Keratinocyte (primary cell): ENCODE data around the gene FNDC3A. TPM values are rescaled to one million over a fixed set of nuclear protein-coding genes. Genes with fewer than 3 reads are reported as not detected.
"Not testable (repeated sequence)": the region's sequence is repeated elsewhere in the genome, so short reads cannot be mapped to it uniquely, and the experiment has no call there.

Source experiments
- DNase-seq: peaks from one replicate; pipeline ENCODE4 v3.0.0-alpha.2; 2011; ENCODE audit warnings: low read depth, missing footprints, low spot score
- FAIRE-seq: peaks from 2 replicates; lab custom pipeline; 2011; peaks lifted over from hg19 to GRCh38; lab: Jason Lieb, UNC
- H2AFZ ChIP-seq: 2 replicates; pipeline ENCODE4 v1.6.0; 2012; ENCODE audit warnings: low read length, control low read depth, inconsistent platforms; ENCODE audit not compliant: control insufficient read depth
- H3K27ac ChIP-seq: 2 replicates; pipeline ENCODE4 v1.5.1; 2011; ENCODE audit warnings: low read length; ENCODE audit not compliant: control insufficient read depth, insufficient read depth
- H3K27me3 ChIP-seq: 3 replicates; pipeline ENCODE4 v1.6.0; 2011; ENCODE audit warnings: low read length; ENCODE audit not compliant: control insufficient read depth, insufficient read depth; ENCODE audit errors: extremely low read depth
- H3K36me3 ChIP-seq, 2 experiments: 2 replicates in 1 of 2; 3 replicates in 1 of 2; pipeline ENCODE4 v1.5.1; 2011; ENCODE audit warnings: low read length in 2 of 2, mild to moderate bottlenecking in 1 of 2; ENCODE audit not compliant: control insufficient read depth in 2 of 2, insufficient read depth in 2 of 2; ENCODE audit errors: extremely low read depth in 1 of 2
- H3K4me1 ChIP-seq: 3 replicates; pipeline ENCODE4 v1.5.1; 2011; ENCODE audit warnings: low read length; ENCODE audit not compliant: control insufficient read depth, insufficient read depth; ENCODE audit errors: extremely low read depth
- H3K4me2 ChIP-seq: 3 replicates; pipeline ENCODE4 v1.6.0; 2011; ENCODE audit warnings: low read depth, low read length; ENCODE audit not compliant: control insufficient read depth, insufficient read depth; ENCODE audit errors: extremely low read depth
- H3K4me3 ChIP-seq, 3 experiments: fragments of 200-600 bp in 1 of 3; sonication (generic) in 1 of 3; 2 replicates in 2 of 3; 3 replicates in 1 of 3; pipeline ENCODE4 v1.5.1; 2011 to 2016; ENCODE audit warnings: low read length in 3 of 3, mild to moderate bottlenecking in 3 of 3, control low read depth in 2 of 3, inconsistent platforms in 1 of 3, low read depth in 1 of 3, mixed read lengths in 1 of 3, mixed run types in 1 of 3, moderate library complexity in 1 of 3; ENCODE audit not compliant: control insufficient read depth in 2 of 3, insufficient read depth in 2 of 3; ENCODE audit errors: extremely low read depth in 1 of 3
- H3K79me2 ChIP-seq: 2 replicates; pipeline ENCODE4 v1.6.0; 2012; ENCODE audit warnings: low read length; ENCODE audit not compliant: control insufficient read depth, insufficient read depth
- H3K9ac ChIP-seq: 3 replicates; pipeline ENCODE4 v1.6.0; 2011; ENCODE audit warnings: low read length; ENCODE audit not compliant: control insufficient read depth, insufficient read depth; ENCODE audit errors: extremely low read depth
- H3K9me1 ChIP-seq: 3 replicates; pipeline ENCODE4 v1.6.0; 2011; ENCODE audit warnings: low read length; ENCODE audit not compliant: control insufficient read depth, insufficient read depth; ENCODE audit errors: extremely low read depth
- H3K9me3 ChIP-seq: 2 replicates; pipeline ENCODE4 v1.5.1; 2012; ENCODE audit warnings: low read depth, low read length; ENCODE audit not compliant: control insufficient read depth
- H4K20me1 ChIP-seq: 3 replicates; pipeline ENCODE4 v1.6.0; 2011; ENCODE audit warnings: low read length; ENCODE audit not compliant: control insufficient read depth, insufficient read depth; ENCODE audit errors: extremely low read depth
- CTCF ChIP-seq, 3 experiments: IDR thresholded peaks in 1 of 3; conservative IDR thresholded peaks in 1 of 3; optimal IDR thresholded peaks in 1 of 3; 2 replicates in 2 of 3; 3 replicates in 1 of 3; pipeline versions ENCODE3 to v1.5.1; 2011; ENCODE audit warnings: low read length in 3 of 3, mild to moderate bottlenecking in 3 of 3, moderate library complexity in 2 of 3, control low read depth in 1 of 3, inconsistent platforms in 1 of 3; ENCODE audit not compliant: insufficient read depth in 2 of 3; ENCODE audit errors: extremely low read depth in 1 of 3
- EZH2 ChIP-seq: IDR thresholded peaks from one replicate; pipeline ENCODE4 v1.6.1; 2012; ENCODE audit warnings: inconsistent platforms, mild to moderate bottlenecking, low read length, moderate library complexity
- dilution Hi-C: fragments of 300-500 bp; cut with MboI; formaldehyde crosslinking; loops from one replicate; pipeline ENCODE4 v1.7.0; 2020; ENCODE audit warnings: low sequenced_read_pairs; ENCODE audit not compliant: extremely low pct_ligation_motif_present
- polyA plus RNA-seq, 5 experiments: library from polyadenylated mRNA; depleted of rRNA in 3 of 5; stranded (reverse) in 3 of 5; stranded (forward) in 1 of 5; unstranded in 1 of 5; fragments of >200 nt; gene quantifications; 1 replicate in 1 of 5; 2 replicates in 3 of 5; 3 replicates in 1 of 5; pipeline versions ENCODE4 v1.2.1 to v1.2.3, GENCODE V29; 2011 to 2012; ENCODE audit warnings: missing spikeins in 2 of 5, low read depth in 1 of 5, low replicate concordance in 1 of 5

FNDC3A gene
- polyA plus RNA-seq, 1 donor (not counting 4 experiments of a cell fraction or from before 2014, with no cell fraction given), result 28.4 TPM

DNA sequence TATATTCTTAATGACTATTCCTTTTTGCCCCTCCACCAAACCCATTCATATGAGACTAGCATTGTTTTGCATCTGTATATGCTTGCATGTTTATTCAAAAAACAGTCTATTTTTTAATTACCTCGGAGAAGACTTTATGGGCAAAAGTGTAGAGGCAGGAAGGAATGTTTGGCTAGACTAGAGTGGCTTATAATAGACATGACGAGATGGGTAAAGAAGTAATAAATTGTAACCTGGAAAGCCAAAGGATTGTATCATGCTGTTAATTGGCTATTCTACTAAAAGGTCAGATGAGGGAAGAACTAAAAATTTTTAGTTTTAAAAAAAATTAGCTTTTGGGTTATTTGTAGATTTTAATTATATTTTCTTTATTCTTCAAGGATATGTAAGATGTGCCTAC lies 91.1 kb downstream of the FNDC3A start:
- dilution Hi-C loops, result no loop called here
- Histone ChIP-seq H3K9ac (no peak overlapping the region), H3K79me2 (no peaks in the 10 kb centered on the region), H4K20me1 (no peaks in the 10 kb centered on the region), H2AFZ (no peak overlapping the region), H3K27ac (no peak overlapping the region), H3K36me3 (no peaks in the 10 kb centered on the region), H3K4me1 (peaks cover 20% of the 10 kb centered on the region), H3K27me3 (no peaks in the 10 kb centered on the region), H3K4me3 (no peak overlapping the region), H3K4me2 (no peak overlapping the region), H3K9me1 (no peaks in the 10 kb centered on the region), H3K9me3 (peaks cover 2% of the 10 kb centered on the region)
- DNase-seq (no peak), FAIRE-seq (no peak)
- no peak for TF ChIP-seq EZH2
- TF ChIP-seq CTCF (optimal IDR thresholded peaks at IDR 0.05 in 1 of 3, IDR thresholded peaks at IDR 0.05 in 1 of 3, conservative IDR thresholded peaks at IDR 0.05 in 1 of 3; ENCODE audit: extremely low read depth in 1 of 3, insufficient read depth in 2 of 3, low read length in 3 of 3), result no peak

GRCh38 chr13:49068498-49068897 lies 92.8 kb downstream of the FNDC3A start:
- H3K4me2 ChIP-seq, H3K9me3 ChIP-seq, H3K4me3 ChIP-seq, H4K20me1 ChIP-seq, dilution Hi-C loops, H3K79me2 ChIP-seq, H3K27ac ChIP-seq, H3K36me3 ChIP-seq, H3K27me3 ChIP-seq, FAIRE-seq, DNase-seq, H3K9ac ChIP-seq, H3K9me1 ChIP-seq, H2AFZ ChIP-seq, H3K4me1 ChIP-seq: not testable (repeated sequence)

DNA sequence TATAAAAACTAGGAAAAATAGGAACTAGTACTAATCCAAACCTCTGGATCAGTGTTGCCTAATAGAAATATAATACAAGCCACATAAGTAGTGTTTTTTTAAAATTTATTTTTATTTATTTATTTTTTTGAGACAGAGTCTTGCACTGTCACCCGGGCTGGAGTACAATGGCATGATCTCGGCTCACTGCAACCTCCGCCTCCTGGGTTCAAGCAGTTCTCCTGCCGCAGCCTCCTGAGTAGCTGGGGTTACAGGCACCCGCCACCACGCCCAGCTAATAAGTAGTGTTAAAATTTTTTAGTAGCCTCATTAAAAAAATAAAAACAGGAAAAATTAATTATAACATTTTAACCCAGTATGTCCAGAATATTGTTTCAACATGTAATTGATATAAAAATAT lies 94.3 kb downstream of the FNDC3A start:
- H3K9me3 ChIP-seq, H3K27ac ChIP-seq, H3K4me1 ChIP-seq, H4K20me1 ChIP-seq, DNase-seq, FAIRE-seq, H3K79me2 ChIP-seq, H3K4me3 ChIP-seq, H3K27me3 ChIP-seq, dilution Hi-C loops, H3K4me2 ChIP-seq, H3K9me1 ChIP-seq, H2AFZ ChIP-seq, H3K36me3 ChIP-seq, H3K9ac ChIP-seq: not testable (repeated sequence)
